ENCODE measurements around the gene CD300E. TPM values are rescaled to one million over a fixed set of nuclear protein-coding genes. Genes with fewer than 3 reads are reported as not detected.

The CD300E gene
- total RNA-seq, 1 experiment from 2014 or later, result not detected

GRCh38 chr17:74573169-74573568, 50.4 kb downstream of the CD300E start:
- no peak for TF ChIP-seq CTCF (IDR thresholded peaks at IDR 0.05; ENCODE audit: unreplicated experiment)
- no TSS peak for BruUV-seq (replicated peaks)
- peaks cover 7% of the 10 kb centered on the region for H3K9me3 Mint-ChIP-seq (ENCODE audit: low read depth, unreplicated experiment)
- no peak overlapping the region for H3K27ac Mint-ChIP-seq (ENCODE audit: unreplicated experiment)
- peaks cover 5% of the 10 kb centered on the region for H3K36me3 Mint-ChIP-seq (ENCODE audit: insufficient read depth, unreplicated experiment)
- CTCF ChIA-PET, result no interaction called here
- peaks cover 10% of the 10 kb centered on the region for H3K4me1 Mint-ChIP-seq (ENCODE audit: low read depth, unreplicated experiment)
- no peak for DNase-seq
- H3K27me3 Mint-ChIP-seq (ENCODE audit: unreplicated experiment), result peaks cover 96% of the 10 kb centered on the region
- intact Hi-C loops (cut with micrococcal nuclease; ENCODE audit: unreplicated experiment), result no loop called here
- H3K4me3 Mint-ChIP-seq (ENCODE audit: low read depth, unreplicated experiment), result no peak overlapping the region

- Mint-ChIP-seq H3K9me3 (ENCODE audit: low read depth, unreplicated experiment) (peaks cover 8% of the 10 kb centered on the region), H3K4me3 (ENCODE audit: low read depth, unreplicated experiment) (no peak overlapping the region), H3K4me1 (ENCODE audit: low read depth, unreplicated experiment) (peaks cover 13% of the 10 kb centered on the region), H3K27ac (ENCODE audit: unreplicated experiment) (no peak overlapping the region), H3K27me3 (ENCODE audit: unreplicated experiment) (peaks cover 96% of the 10 kb centered on the region), H3K36me3 (ENCODE audit: insufficient read depth, unreplicated experiment) (peaks cover 5% of the 10 kb centered on the region)
- TF ChIP-seq CTCF (IDR thresholded peaks at IDR 0.05; ENCODE audit: unreplicated experiment), result no peak
- intact Hi-C loops (cut with micrococcal nuclease; ENCODE audit: unreplicated experiment), result no loop called here
- CTCF ChIA-PET, result no interaction called here
- DNase-seq, result no peak
- BruUV-seq (replicated peaks), result no TSS peak
Observed at GRCh38 chr17:74571621-74572270, 51.8 kb downstream of the CD300E start.

GRCh38 chr17:74569020-74570003, 54.2 kb downstream of the CD300E start:
- peak; percentile 53 for DNase-seq
- intact Hi-C loops (cut with micrococcal nuclease; ENCODE audit: unreplicated experiment), result no loop called here
- peaks cover 92% of the 10 kb centered on the region for H3K27me3 Mint-ChIP-seq (ENCODE audit: unreplicated experiment)
- no peak overlapping the region for H3K4me3 Mint-ChIP-seq (ENCODE audit: low read depth, unreplicated experiment)
- CTCF ChIA-PET, result interaction anchor here (0.5 to 0.8 kb wide), 3 partner anchors 22 to 88 kb away, joined by 3 read pairs; no protein-coding TSS in a partner anchor
- H3K4me1 Mint-ChIP-seq (ENCODE audit: low read depth, unreplicated experiment), result peaks cover 13% of the 10 kb centered on the region
- peaks cover 8% of the 10 kb centered on the region for H3K9me3 Mint-ChIP-seq (ENCODE audit: low read depth, unreplicated experiment)
- BruUV-seq (replicated peaks), result no TSS peak
- peaks cover 5% of the 10 kb centered on the region for H3K36me3 Mint-ChIP-seq (ENCODE audit: insufficient read depth, unreplicated experiment)
- no peak overlapping the region for H3K27ac Mint-ChIP-seq (ENCODE audit: unreplicated experiment)
- no peak for TF ChIP-seq CTCF (IDR thresholded peaks at IDR 0.05; ENCODE audit: unreplicated experiment)

- Mint-ChIP-seq H3K4me1 (ENCODE audit: low read depth, unreplicated experiment) (peaks cover 13% of the 10 kb centered on the region), H3K36me3 (ENCODE audit: insufficient read depth, unreplicated experiment) (peaks cover 5% of the 10 kb centered on the region), H3K4me3 (ENCODE audit: low read depth, unreplicated experiment) (no peak overlapping the region), H3K27me3 (ENCODE audit: unreplicated experiment) (peaks cover 93% of the 10 kb centered on the region), H3K9me3 (ENCODE audit: low read depth, unreplicated experiment) (peaks cover 11% of the 10 kb centered on the region), H3K27ac (ENCODE audit: unreplicated experiment) (no peak overlapping the region)
- DNase-seq, result no peak
- intact Hi-C loops (cut with micrococcal nuclease; ENCODE audit: unreplicated experiment), result no loop called here
- no peak for TF ChIP-seq CTCF (IDR thresholded peaks at IDR 0.05; ENCODE audit: unreplicated experiment)
- CTCF ChIA-PET, result no interaction called here
- BruUV-seq (replicated peaks), result no TSS peak
Observed at GRCh38 chr17:74568106-74568873, 55.2 kb downstream of the CD300E start.
